PC-9 (cell line): ENCODE measurements around the gene ADAMTSL1. TPM values are rescaled to one million over a fixed set of nuclear protein-coding genes. Genes with fewer than 3 reads are reported as not detected.

ENCODE experiments used
- BruUV-seq: library from RNA; stranded (reverse); fragments of 400-500 nt; replicated peaks from 2 replicates; lab custom pipeline; 2021; lab: Mats Ljungman, UMichigan
- CTCF ChIA-PET: fragments of 300-600 bp; sonication (Branson Sonifier 250); formaldehyde crosslinking; loops from one replicate; lab custom pipeline; 2022; ENCODE audit warnings: antibody characterized with exemption; lab: Charles Lee
- POLR2A ChIA-PET: fragments of 300-600 bp; sonication (Branson Sonifier 250); formaldehyde crosslinking; loops from one replicate; lab custom pipeline; 2022; ENCODE audit warnings: antibody characterized with exemption; ENCODE audit not compliant: unreplicated experiment; lab: Charles Lee
- DNase-seq, 2 experiments: peaks; one replicate each; pipeline versions ENCODE4 v3.0.0 to v3.0.0-alpha.2; 2015 to 2022; ENCODE audit warnings: mixed read lengths in 1 of 2
- H2AFZ ChIP-seq: fragments of 200-600 bp; sonication (generic); 2 replicates; pipeline ENCODE4 v1.8.1; 2017; ENCODE audit warnings: antibody characterized with exemption
- H3F3A ChIP-seq: fragments of 200-600 bp; sonication (generic); 2 replicates; pipeline ENCODE4 v1.8.1; 2017; ENCODE audit warnings: antibody characterized with exemption, mild to moderate bottlenecking, low read depth; ENCODE audit not compliant: insufficient read depth
- H3K27ac ChIP-seq: fragments of 200-600 bp; sonication (generic); 2 replicates; pipeline ENCODE4 v1.6.1; 2016; ENCODE audit warnings: mixed run types
- H3K27me3 ChIP-seq: fragments of 200-600 bp; sonication (generic); 2 replicates; pipeline ENCODE4 v1.6.1; 2016; ENCODE audit warnings: low read depth, mixed run types; ENCODE audit not compliant: insufficient read depth
- H3K36me3 ChIP-seq: fragments of 200-600 bp; sonication (generic); 2 replicates; pipeline ENCODE4 v1.6.1; 2016; ENCODE audit warnings: low read depth, mixed run types
- H3K4me1 ChIP-seq: fragments of 200-600 bp; sonication (generic); replicated peaks from 2 replicates; pipeline ENCODE4 v1.6.1; 2016; ENCODE audit warnings: mixed run types; ENCODE audit not compliant: insufficient read depth
- H3K4me2 ChIP-seq: fragments of 200-600 bp; sonication (generic); 2 replicates; pipeline ENCODE4 v1.6.1; 2017; ENCODE audit warnings: mixed run types
- H3K4me3 ChIP-seq: fragments of 200-600 bp; sonication (generic); 2 replicates; pipeline ENCODE4 v1.6.1; 2016; ENCODE audit warnings: mixed run types
- H3K79me2 ChIP-seq: fragments of 200-600 bp; sonication (generic); 2 replicates; pipeline ENCODE4 v1.6.1; 2017; ENCODE audit warnings: low read depth, mixed run types
- H3K9me2 ChIP-seq: fragments of 200-600 bp; sonication (generic); 2 replicates; pipeline ENCODE4 v1.8.1; 2017; ENCODE audit warnings: mild to moderate bottlenecking; ENCODE audit not compliant: insufficient read depth
- H3K9me3 ChIP-seq: fragments of 200-600 bp; sonication (generic); 2 replicates; pipeline ENCODE4 v1.8.1; 2016; ENCODE audit warnings: low read depth; ENCODE audit not compliant: insufficient read depth
- H4K20me1 ChIP-seq: fragments of 200-600 bp; sonication (generic); 2 replicates; pipeline ENCODE4 v1.8.1; 2017; ENCODE audit not compliant: insufficient read depth
- EZH2 ChIP-seq: fragments of 200-600 bp; sonication (generic); IDR thresholded peaks from 2 replicates; pipeline ENCODE4 v1.8.0; 2017; ENCODE audit warnings: antibody characterized with exemption, low read depth
- intact Hi-C: fragments of 100-400 bp; cut with micrococcal nuclease; formaldehyde crosslinking; loops from one replicate; pipeline ENCODE4 v1.10.0; 2022; ENCODE audit not compliant: unreplicated experiment
- total RNA-seq: library from RNA; stranded (reverse); gene quantifications from 2 replicates; pipeline ENCODE4 v1.2.3, GENCODE V29; 2021
- TF ChIP-seq, protein P1 (sequence below): fragments of 200-600 bp; sonication (generic); conservative IDR thresholded peaks from 2 replicates; pipeline ENCODE4 v1.6.1; 2017; ENCODE audit warnings: mixed run types, antibody characterized with exemption, mild to moderate bottlenecking, moderate library complexity

Gene ADAMTSL1
- total RNA-seq, 1 experiment from 2014 or later: not detected

DNA sequence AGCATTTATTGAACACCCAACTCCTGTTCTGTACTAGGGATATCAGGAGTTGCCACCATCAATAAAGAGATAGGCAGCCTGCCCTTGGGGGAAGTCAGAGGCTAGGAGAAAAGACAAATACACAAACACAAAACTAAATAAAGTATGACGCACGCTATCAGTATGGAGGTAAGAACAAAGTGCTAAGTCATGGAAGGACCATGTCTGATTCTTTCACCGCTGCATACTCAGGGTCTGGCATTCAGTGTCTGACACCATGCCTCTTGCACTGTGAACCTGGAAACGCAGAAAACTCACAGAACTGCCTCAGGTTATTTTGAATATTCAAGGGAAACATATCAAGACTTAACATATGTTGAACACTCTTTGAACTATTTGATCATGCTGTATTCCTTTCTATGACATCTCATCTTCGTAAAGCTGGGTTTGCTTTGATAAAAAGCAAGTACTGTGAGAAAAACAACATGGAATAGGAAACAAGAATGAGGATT lies 65.3 kb downstream of the ADAMTSL1 start:
- BruUV-seq: no TSS peak
- no peak overlapping the region for H3K4me2 ChIP-seq
- no peaks in the 10 kb centered on the region for H3K9me2 ChIP-seq
- ChIA-PET POLR2A (no interaction called here), CTCF (no interaction called here)
- H3K4me3 ChIP-seq: no peak overlapping the region
- no peak overlapping the region for H3K27ac ChIP-seq
- no peaks in the 10 kb centered on the region for H3K27me3 ChIP-seq
- no peak overlapping the region for H2AFZ ChIP-seq
- TF ChIP-seq, protein P1, sequence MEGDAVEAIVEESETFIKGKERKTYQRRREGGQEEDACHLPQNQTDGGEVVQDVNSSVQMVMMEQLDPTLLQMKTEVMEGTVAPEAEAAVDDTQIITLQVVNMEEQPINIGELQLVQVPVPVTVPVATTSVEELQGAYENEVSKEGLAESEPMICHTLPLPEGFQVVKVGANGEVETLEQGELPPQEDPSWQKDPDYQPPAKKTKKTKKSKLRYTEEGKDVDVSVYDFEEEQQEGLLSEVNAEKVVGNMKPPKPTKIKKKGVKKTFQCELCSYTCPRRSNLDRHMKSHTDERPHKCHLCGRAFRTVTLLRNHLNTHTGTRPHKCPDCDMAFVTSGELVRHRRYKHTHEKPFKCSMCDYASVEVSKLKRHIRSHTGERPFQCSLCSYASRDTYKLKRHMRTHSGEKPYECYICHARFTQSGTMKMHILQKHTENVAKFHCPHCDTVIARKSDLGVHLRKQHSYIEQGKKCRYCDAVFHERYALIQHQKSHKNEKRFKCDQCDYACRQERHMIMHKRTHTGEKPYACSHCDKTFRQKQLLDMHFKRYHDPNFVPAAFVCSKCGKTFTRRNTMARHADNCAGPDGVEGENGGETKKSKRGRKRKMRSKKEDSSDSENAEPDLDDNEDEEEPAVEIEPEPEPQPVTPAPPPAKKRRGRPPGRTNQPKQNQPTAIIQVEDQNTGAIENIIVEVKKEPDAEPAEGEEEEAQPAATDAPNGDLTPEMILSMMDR: no peak
- TF ChIP-seq EZH2: no peak
- H3F3A ChIP-seq: no peaks in the 10 kb centered on the region
- H3K4me1 ChIP-seq: no peaks in the 10 kb centered on the region
- no peaks in the 10 kb centered on the region for H4K20me1 ChIP-seq
- peaks cover 3% of the 10 kb centered on the region; the same call in 1 of the 2 replicates for H3K9me3 ChIP-seq
- no peak for DNase-seq
- H3K36me3 ChIP-seq: no peaks in the 10 kb centered on the region
- H3K79me2 ChIP-seq: no peaks in the 10 kb centered on the region
- intact Hi-C loops: no loop called here

DNA sequence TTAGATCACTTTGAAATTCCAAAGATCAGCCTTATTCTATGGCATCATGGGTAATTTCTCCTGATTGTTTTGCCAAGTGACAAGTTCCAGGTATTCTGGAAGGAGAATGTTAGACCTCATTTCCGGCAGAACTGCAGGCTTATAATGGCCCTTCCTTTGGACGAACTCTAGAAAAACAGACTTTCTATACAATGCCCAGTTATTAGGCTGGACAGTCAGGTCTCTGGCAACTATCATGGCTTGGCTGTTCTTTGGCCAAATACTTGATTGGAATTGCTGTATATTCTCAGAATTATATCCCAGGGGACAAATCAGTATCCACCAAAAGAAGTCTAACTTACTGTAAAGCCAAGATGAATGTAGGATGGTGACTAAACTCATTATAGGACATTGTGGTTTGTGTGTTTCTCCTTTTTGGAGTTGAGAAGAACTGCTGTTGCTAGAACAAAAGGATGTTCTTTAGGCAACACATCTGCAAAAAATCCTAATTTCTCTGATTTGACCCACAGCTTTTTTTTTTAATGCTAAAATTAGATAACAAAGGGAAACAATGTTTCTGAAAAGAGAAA lies 69.0 kb downstream of the ADAMTSL1 start:
- no peaks in the 10 kb centered on the region for H3K36me3 ChIP-seq
- intact Hi-C loops: no loop called here
- no peak for TF ChIP-seq EZH2
- TF ChIP-seq, protein P1: no peak
- no peaks in the 10 kb centered on the region for H3K79me2 ChIP-seq
- ChIA-PET POLR2A (no interaction called here), CTCF (no interaction called here)
- DNase-seq: no peak
- no peaks in the 10 kb centered on the region for H3K9me3 ChIP-seq
- H3K27me3 ChIP-seq: no peaks in the 10 kb centered on the region
- no peaks in the 10 kb centered on the region for H3K9me2 ChIP-seq
- H3K27ac ChIP-seq: no peak overlapping the region
- H3K4me2 ChIP-seq: no peak overlapping the region
- no peaks in the 10 kb centered on the region for H3F3A ChIP-seq
- BruUV-seq: no TSS peak
- H4K20me1 ChIP-seq: no peaks in the 10 kb centered on the region
- H3K4me1 ChIP-seq: no peaks in the 10 kb centered on the region
- no peak overlapping the region for H3K4me3 ChIP-seq
- no peak overlapping the region for H2AFZ ChIP-seq

DNA sequence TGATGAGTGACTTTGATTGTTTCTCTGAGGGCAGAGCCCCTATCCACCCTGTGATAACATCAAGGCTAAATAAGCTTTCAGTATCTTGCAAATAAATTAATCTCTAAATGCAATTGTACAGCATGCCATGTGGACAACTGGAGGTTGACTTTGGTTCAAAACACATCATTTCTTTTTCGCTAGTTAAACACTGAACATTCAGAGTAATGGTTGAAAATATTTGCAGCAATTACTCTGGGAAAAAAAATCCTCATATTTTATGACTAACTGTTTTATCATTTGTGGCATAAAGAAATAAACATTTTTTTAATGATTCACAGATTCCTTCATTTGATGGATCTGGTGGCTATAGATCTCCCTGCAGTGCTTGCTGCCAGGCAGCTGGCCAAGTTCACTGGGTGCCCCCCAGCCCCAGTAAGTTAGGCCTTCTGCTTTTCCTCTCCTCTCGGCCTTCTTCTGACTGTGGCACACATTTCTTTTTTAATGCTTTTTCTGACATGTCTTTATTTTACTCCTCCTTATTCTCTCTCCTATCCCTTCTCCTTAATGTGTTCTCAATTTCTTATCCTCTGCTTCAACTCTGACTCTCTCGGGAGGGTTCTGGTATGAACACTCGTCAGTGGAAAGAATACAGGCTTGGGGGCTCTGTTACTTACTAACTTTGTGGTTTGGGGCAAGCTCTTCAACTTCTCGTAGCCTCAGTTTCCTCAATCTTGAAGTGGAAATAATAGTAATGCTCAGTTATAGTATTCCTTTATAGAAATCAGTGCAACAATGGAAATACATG lies 69.6 kb downstream of the ADAMTSL1 start:
- no peaks in the 10 kb centered on the region for H3F3A ChIP-seq
- no peaks in the 10 kb centered on the region for H3K9me2 ChIP-seq
- H3K4me3 ChIP-seq: no peak overlapping the region
- no peak overlapping the region for H3K4me2 ChIP-seq
- H4K20me1 ChIP-seq: no peaks in the 10 kb centered on the region
- H3K36me3 ChIP-seq: no peaks in the 10 kb centered on the region
- no peaks in the 10 kb centered on the region for H3K9me3 ChIP-seq
- no peaks in the 10 kb centered on the region for H3K79me2 ChIP-seq
- ChIA-PET CTCF (no interaction called here), POLR2A (no interaction called here)
- TF ChIP-seq EZH2: no peak
- TF ChIP-seq, protein P1: no peak
- H3K27ac ChIP-seq: no peak overlapping the region
- BruUV-seq: no TSS peak
- H3K27me3 ChIP-seq: no peaks in the 10 kb centered on the region
- H2AFZ ChIP-seq: no peak overlapping the region
- no peak for DNase-seq
- intact Hi-C loops: no loop called here
- no peaks in the 10 kb centered on the region for H3K4me1 ChIP-seq
